Lung (tissue), 12 donors: ENCODE results near the gene PMEL. TPM values are rescaled to one million over a fixed set of nuclear protein-coding genes. Genes with fewer than 3 reads are reported as not detected.

ENCODE experiments used
- ATAC-seq: fragments of 200-7000 bp; cut with Tn5 transposase; one replicate; pipeline ENCODE4 v1.9.1; 2020; ENCODE audit warnings: moderate number of reproducible peaks; ENCODE audit not compliant: insufficient read depth, low FRiP score
- DNase-seq, 3 donors: peaks; one replicate each; pipeline ENCODE4 v3.0.0-alpha.2; 2013 to 2017
- H3K27ac ChIP-seq, 2 donors: one replicate each; pipeline ENCODE4 v1.5.1; 2013; ENCODE audit warnings: mild to moderate bottlenecking in 2 of 2, moderate library complexity in 2 of 2, control low read depth in 1 of 2, inconsistent platforms in 1 of 2, low read depth in 1 of 2, low read length in 1 of 2
- H3K27me3 ChIP-seq, 3 donors: one replicate each; pipeline ENCODE4 v1.5.1; 2013; ENCODE audit warnings: low read length in 2 of 3; ENCODE audit not compliant: control insufficient read depth in 3 of 3, insufficient read depth in 3 of 3
- H3K36me3 ChIP-seq, 4 donors: one replicate each; pipeline ENCODE4 v1.5.1; 2013; ENCODE audit warnings: low read length in 4 of 4, mild to moderate bottlenecking in 1 of 4, moderate library complexity in 1 of 4; ENCODE audit not compliant: control insufficient read depth in 4 of 4, insufficient read depth in 4 of 4
- H3K4me1 ChIP-seq, 5 donors: one replicate each; pipeline ENCODE4 v1.5.1; 2013; ENCODE audit warnings: low read length in 5 of 5, mild to moderate bottlenecking in 2 of 5, moderate library complexity in 1 of 5; ENCODE audit not compliant: control insufficient read depth in 5 of 5, insufficient read depth in 5 of 5
- H3K4me3 ChIP-seq: one replicate; pipeline ENCODE4 v1.5.1; 2013; ENCODE audit warnings: mild to moderate bottlenecking, control low read depth, moderate library complexity
- H3K9ac ChIP-seq, 2 donors: one replicate each; pipeline ENCODE4 v1.5.1; 2013; ENCODE audit warnings: low read length in 2 of 2, control low read depth in 1 of 2; ENCODE audit not compliant: insufficient read depth in 1 of 2
- H3K9me3 ChIP-seq, 4 donors: one replicate each; pipeline ENCODE4 v1.5.1; 2013; ENCODE audit warnings: low read length in 3 of 4, mild to moderate bottlenecking in 1 of 4, moderate library complexity in 1 of 4; ENCODE audit not compliant: control insufficient read depth in 4 of 4, insufficient read depth in 3 of 4
- CTCF ChIP-seq: IDR thresholded peaks from 2 replicates; pipeline ENCODE4 v1.5.1; 2012; ENCODE audit warnings: mild to moderate bottlenecking; ENCODE audit errors: control extremely low read depth, extremely low read depth
- WGBS, 2 donors: extraction: QIAGEN DNeasy Blood & Tissue Kit; methylation state at CpG; one replicate each; pipeline ENCODE4 v1.1.7; 2013; 5-methylcytosine and 5-hydroxymethylcytosine counted together
- polyA plus RNA-seq, 2 donors: library from polyadenylated mRNA; stranded (reverse); fragments of 200-250 nt; gene quantifications; one replicate each; pipeline ENCODE4 v1.2.1, GENCODE V29; 2013
- total RNA-seq, 2 donors: library from RNA; depleted of rRNA in 1 of 2; stranded (reverse); fragments of >200 nt in 1 of 2; gene quantifications; one replicate each; pipeline ENCODE4 v1.2.1, GENCODE V29; 2014 to 2021
- donor health status: control.
- donor health status: control.
- donor health status: Bipolar disorder and iron deficiency.
- donor health status: healthy.
- donor health status: DM: yes; HTN: yes; CAD: no.

PMEL gene
- total and polyA plus RNA-seq, 4 donors = 0.43 to 1.7 (median 1.1) TPM

GRCh38 chr12:55933169-55933798 lies 32.6 kb downstream of the PMEL start:
- Histone ChIP-seq H3K27me3 (no peaks in the 10 kb centered on the region), H3K4me3 (no peak overlapping the region), H3K36me3 (no peaks in the 10 kb centered on the region), H3K4me1 (peaks cover 0 to 24% (median 8%) of the 10 kb centered on the region in 5 donors), H3K9me3 (no peaks in the 10 kb centered on the region), H3K9ac (no peak overlapping the region), H3K27ac (no peak overlapping the region)
- DNase-seq (no peak), ATAC-seq (no peak)
- TF ChIP-seq CTCF = no peak
- 57 to 68% methylated on average over 7 of the region's 7 CpGs for WGBS, 2 donors

GRCh38 chr12:55932551-55932910 lies 33.3 kb downstream of the PMEL start:
- ATAC-seq = no peak
- no peaks in the 10 kb centered on the region for H3K27me3 ChIP-seq
- peak overlapping the region; percentile 49 for H3K4me3 ChIP-seq
- H3K9me3 ChIP-seq = no peaks in the 10 kb centered on the region
- 1% methylated on average over 4 of the region's 4 CpGs for WGBS, 2 donors
- no peak for TF ChIP-seq CTCF
- DNase-seq = peak; percentile 31 to 54 (median 51)
- H3K4me1 ChIP-seq = peaks cover 0 to 29% (median 8%) of the 10 kb centered on the region in 5 donors
- no peak overlapping the region for H3K27ac ChIP-seq
- H3K9ac ChIP-seq = peak overlapping the region in 1 of 2 donors; percentile 89
- H3K36me3 ChIP-seq = peaks cover 0 to 2% (median 0%) of the 10 kb centered on the region in 4 donors

- Histone ChIP-seq H3K27ac (peak overlapping the region; percentile 38 to 70), H3K4me1 (peaks cover 0 to 29% (median 8%) of the 10 kb centered on the region in 5 donors), H3K9me3 (no peaks in the 10 kb centered on the region), H3K36me3 (peaks cover 0 to 7% (median 0%) of the 10 kb centered on the region in 4 donors), H3K9ac (peak overlapping the region; percentile 12 to 89), H3K4me3 (peak overlapping the region; percentile 49), H3K27me3 (no peaks in the 10 kb centered on the region)
- no peak for TF ChIP-seq CTCF
- WGBS, 2 donors = 1% methylated on average over 58 to 60 of the region's 60 CpGs
- ATAC-seq (no peak), DNase-seq (peak; percentile 74 to 82 (median 75))
Observed at GRCh38 chr12:55931780-55932550, 33.9 kb downstream of the PMEL start.
